CD4-positive, alpha-beta T cell treated with Interleukin-21 for 1 hour (primary cell): ENCODE results near the gene PNMA8A.

ENCODE experiments used
- DNase-seq: peaks from one replicate; pipeline ENCODE4 v3.0.0-alpha.2; 2020

Gene PNMA8A

GRCh38 chr19:46426035-46426505 is 45.3 kb downstream of the PNMA8A start:
- DNase-seq: no peak

GRCh38 chr19:46423188-46423587 is 48.2 kb downstream of the PNMA8A start:
- DNase-seq: no peak

GRCh38 chr19:46422344-46422743 is 49.0 kb downstream of the PNMA8A start:
- no peak for DNase-seq

- no peak for DNase-seq
Measured at GRCh38 chr19:46420056-46420455, 51.3 kb downstream of the PNMA8A start.
